ELR (cell line): ENCODE measurements around the gene KANK2.
A peak's percentile ranks its signal among the peaks of the same experiment; 100 is the strongest.

Source experiments
- DNase-seq: peaks from one replicate; pipeline ENCODE4 v3.0.0-alpha.2; 2015; ENCODE audit warnings: low read depth

The KANK2 gene

GRCh38 chr19:11197291-11198174, at the start of gene KANK2:
Gene KANK2, minus strand, starts transcription at chr19:11197545. Its CDS starts 3,034 bp downstream, at chr19:11194511.
- DNase-seq, result peak; percentile 82

DNA sequence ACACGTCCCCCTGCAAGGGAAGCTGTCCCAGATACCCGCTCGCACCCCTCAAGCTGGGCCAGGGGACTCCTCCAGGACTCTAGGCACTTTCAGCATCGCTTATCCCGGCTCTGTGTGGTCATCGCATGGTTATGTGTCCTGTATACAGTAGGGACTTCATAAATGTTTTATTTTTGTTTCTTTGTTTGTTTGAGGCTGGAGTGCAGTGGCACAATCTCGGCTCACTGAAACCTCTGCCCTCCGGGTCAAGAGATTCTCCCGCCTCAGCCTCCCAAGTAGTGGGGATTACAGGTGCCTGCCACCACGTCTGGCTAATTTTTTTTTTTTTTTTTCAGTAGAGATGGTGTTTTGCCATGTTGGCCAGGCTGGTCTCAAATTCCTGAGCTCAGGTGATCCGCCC, 49.6 kb upstream of the KANK2 start:
- DNase-seq, result no peak

DNA sequence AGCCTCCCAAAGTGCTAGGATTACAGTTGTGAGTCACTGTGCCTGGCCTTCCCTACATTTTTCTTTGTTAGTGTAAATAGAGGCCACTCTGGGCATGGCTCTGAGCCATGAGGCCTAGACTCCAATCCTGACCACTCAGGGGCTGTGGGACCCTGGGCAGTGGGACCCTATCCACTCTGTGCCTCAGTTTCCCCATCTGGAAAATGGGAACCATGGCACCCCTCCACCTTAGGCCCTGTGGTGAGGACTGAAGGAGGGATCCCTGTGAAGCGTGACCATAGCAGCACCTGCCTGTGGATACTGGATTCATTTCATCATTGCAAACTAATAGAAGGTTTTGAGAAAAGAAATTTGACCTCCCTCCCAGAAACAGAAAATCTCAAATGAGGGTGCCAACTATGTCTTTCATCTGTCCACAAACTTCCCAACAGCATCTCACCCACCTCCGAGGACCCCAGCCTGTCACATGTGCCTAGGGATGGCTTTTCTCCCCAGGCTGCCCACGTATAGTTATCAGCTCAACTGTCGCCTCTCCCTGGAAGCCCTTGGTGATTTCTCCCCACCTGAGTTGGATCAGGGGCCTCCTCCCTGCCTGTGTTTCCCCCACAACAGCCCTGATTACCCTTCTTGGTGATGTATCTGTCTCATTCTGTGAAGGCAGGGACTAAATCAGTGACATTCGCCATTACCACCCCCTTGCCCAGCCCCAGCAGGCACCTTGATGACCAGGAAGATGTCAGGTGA, 47.7 kb upstream of the KANK2 start:
- DNase-seq, result peak; percentile 22

GRCh38 chr19:11243798-11244169, 46.4 kb upstream of the KANK2 start:
- no peak for DNase-seq

- DNase-seq, result peak; percentile 91
These were observed 45.8 kb upstream of the KANK2 start for GRCh38 chr19:11242864-11243797.

DNA sequence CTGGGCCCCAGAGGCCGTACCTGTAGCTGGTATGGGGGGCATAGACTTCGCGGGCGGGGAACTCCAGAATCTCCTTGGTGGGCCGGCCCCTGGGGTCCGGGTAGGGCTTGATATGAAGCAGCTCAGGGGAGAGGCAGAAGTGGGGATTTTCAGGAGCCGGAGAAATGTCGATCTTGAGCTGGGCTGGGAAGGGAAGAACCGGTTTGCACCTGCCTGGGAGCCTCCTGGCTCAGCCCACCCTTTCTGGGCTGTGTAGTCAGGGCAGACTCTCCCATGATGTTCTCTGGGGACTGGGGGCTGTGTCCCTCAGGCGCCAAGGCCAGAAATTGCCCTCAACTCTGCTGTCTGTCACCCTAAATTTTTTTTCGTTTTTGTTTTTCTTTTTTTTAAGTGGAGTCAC, 44.7 kb upstream of the KANK2 start:
- no peak for DNase-seq

GRCh38 chr19:11240008-11240444, 42.7 kb upstream of the KANK2 start:
- no peak for DNase-seq

- no peak for DNase-seq
These were observed 42.1 kb upstream of the KANK2 start, which contains the start of gene ANGPTL8 for GRCh38 chr19:11239377-11240000. Gene ANGPTL8, plus strand, starts transcription at chr19:11239619. Its CDS starts 19 bp downstream, at chr19:11239638.

- DNase-seq, result no peak
These were observed 41.5 kb upstream of the KANK2 start for GRCh38 chr19:11238781-11239376.

- DNase-seq, result no peak
These were observed 40.7 kb upstream of the KANK2 start for GRCh38 chr19:11238041-11238440.

DNA sequence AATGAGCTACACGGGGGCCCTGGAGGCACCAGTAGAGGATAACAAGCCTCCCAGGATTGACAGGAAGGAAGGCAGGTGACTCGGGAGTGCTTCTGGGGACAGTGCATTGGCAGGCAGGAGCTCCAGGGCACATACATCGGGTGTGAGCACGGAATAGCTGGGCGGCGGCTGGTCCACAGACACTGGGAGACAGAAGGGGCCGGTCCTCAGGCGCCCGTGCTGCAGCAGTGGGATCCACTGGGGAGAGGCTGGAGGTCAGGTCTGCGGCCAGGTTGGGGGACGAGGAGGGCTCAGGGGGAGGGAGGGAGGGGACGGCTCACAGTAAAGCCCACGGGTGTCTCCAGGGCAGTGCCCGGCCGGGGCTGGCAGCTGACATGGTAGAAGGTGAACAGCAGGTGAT, 40.0 kb upstream of the KANK2 start:
- DNase-seq, result no peak

- DNase-seq, result no peak
These were observed 39.3 kb upstream of the KANK2 start for GRCh38 chr19:11236324-11237301.

DNA sequence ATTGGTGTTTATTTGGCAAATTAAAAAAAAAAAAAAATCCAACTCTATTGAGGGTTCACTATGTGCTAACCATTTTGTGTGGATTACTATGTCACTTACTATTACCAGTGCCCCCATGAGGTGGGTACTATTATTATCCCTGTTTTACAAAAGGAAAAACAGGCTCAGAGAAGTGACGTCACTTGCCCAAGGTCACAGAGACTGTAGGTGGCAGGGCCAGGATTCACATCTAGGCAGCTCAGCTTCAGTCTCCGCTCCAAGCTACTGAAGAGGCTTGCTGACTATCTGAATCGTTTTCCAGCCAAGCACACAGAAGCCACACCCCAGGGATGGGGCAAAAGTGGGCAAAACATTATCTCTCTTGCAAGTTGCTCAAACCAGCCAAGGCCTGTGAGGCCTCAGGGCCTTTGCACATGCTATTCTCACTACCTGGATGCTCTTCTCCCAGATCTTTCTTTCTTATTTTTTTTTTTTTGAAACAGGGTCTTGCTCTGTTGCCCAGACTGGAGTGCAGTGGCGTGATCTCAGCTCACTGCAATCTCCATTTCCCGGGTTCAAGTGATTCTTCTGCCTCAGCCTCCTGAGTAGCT, 37.2 kb upstream of the KANK2 start:
- no peak for DNase-seq

DNA sequence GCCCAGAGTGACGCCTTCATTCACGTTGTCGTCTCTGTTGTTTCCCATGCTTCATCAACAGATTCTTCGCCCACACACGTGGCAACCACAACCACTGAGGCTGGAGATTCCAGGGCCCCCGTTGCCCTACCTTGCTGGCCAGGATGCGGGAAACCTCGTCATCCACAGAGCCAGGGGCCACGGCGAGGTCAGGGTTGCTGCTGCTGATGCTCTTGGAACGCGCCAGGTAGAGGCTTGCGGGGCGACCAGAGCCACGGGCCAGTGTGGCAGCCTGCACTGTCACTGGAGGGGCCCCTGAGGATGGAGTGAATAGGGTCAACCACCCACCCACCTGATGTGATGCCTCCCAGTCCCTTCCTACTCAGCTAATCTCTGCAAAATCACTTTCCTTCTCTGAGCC, 35.7 kb upstream of the KANK2 start:
- DNase-seq, result no peak

- no peak for DNase-seq
These were observed 35.2 kb upstream of the KANK2 start for GRCh38 chr19:11232555-11232954.

DNA sequence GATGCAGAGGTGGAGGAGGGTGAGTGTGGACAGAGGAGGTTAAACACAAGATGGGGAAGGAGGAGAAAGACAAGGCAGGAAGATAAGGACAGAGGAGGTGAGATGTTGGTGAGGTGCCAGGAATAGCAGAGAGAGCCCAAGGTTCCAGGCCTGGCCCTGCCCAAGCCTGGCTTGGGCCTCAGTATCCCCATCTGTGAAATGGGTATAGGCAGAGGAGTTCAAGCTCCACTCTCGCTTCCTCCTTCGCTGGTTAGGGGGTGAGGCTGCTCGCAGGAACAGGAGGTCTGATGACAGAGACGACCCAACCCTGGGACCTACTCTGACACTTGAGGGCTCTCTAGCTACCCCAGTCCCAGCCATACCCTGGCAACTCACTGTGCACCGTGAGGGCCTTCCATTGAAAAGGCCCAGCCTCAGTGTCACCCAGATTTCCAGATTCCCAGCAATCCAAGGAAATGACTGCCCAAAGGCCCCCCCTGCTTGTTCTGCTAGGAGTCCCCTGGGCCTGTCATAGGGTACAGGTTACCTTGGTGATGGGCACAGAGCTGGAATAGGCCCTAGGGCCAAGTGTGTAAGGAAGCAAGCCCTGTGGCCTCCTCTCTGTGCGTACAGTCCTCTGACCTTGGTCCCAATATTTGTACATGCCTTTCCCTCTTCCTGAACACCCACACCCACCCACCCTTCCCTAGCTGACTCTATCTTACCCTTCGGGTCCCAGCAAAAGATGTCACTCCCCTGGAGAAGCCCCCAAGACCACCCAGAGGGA, 33.5 kb upstream of the KANK2 start:
- no peak for DNase-seq

GRCh38 chr19:11227195-11227886, 30.0 kb upstream of the KANK2 start:
- DNase-seq, result no peak

GRCh38 chr19:11226716-11227166, 29.4 kb upstream of the KANK2 start:
- DNase-seq, result no peak
